ENCODE measurements around the gene PHACTR3. TPM values are rescaled to one million over a fixed set of nuclear protein-coding genes. Genes with fewer than 3 reads are reported as not detected.
A peak's percentile ranks its signal among the peaks of the same experiment; 100 is the strongest.

Gene PHACTR3
- total RNA-seq, 4 donors from 2014 or later = 1.4 to 7.2 (median 4.3) TPM

- no peak overlapping the region for H3K4me3 ChIP-seq (ENCODE audit: low read depth, poor library complexity, severe bottlenecking)
- DNase-seq (ENCODE audit: low spot score in 2 of 2) = peak in 1 of 2 donors; percentile 72
- WGBS, 2 donors = 84 to 85% methylated on average over 19 to 20 of the region's 23 CpGs
- TF ChIP-seq POLR2A (IDR thresholded peaks at IDR 0.05) = no peak
- intact Hi-C loops (cut with DNase I; ENCODE audit: low total_unique reads) = no loop called here
These were observed 37.5 kb upstream of the PHACTR3 start for GRCh38 chr20:59566631-59567524.

- intact Hi-C loops (cut with DNase I; ENCODE audit: low total_unique reads) = no loop called here
- TF ChIP-seq POLR2A (IDR thresholded peaks at IDR 0.05) (no peak), CTCF (IDR thresholded peaks at IDR 0.05) (no peak)
- 70 to 79% methylated on average over 19 of the region's 19 CpGs for WGBS, 2 donors
- DNase-seq (ENCODE audit: low spot score in 2 of 2) = peak in 1 of 2 donors; percentile 42
- H3K4me3 ChIP-seq (ENCODE audit: low read depth, poor library complexity, severe bottlenecking) = no peak overlapping the region
These were observed 36.5 kb upstream of the PHACTR3 start for GRCh38 chr20:59567585-59568508.

- WGBS, 2 donors = 54 to 55% methylated on average over 10 of the region's 10 CpGs
- H3K4me3 ChIP-seq (ENCODE audit: low read depth, poor library complexity, severe bottlenecking) = no peak overlapping the region
- DNase-seq (ENCODE audit: low spot score in 2 of 2) = peak in 1 of 2 donors; percentile 62
- intact Hi-C loops (cut with DNase I; ENCODE audit: low total_unique reads) = no loop called here
- TF ChIP-seq CTCF (IDR thresholded peaks at IDR 0.05) (no peak), POLR2A (IDR thresholded peaks at IDR 0.05) (no peak)
These were observed 35.8 kb upstream of the PHACTR3 start for GRCh38 chr20:59568509-59569024.

- intact Hi-C loops (cut with DNase I; ENCODE audit: low total_unique reads) = no loop called here
- H3K4me3 ChIP-seq (ENCODE audit: low read depth, poor library complexity, severe bottlenecking) = no peak overlapping the region
- TF ChIP-seq POLR2A (IDR thresholded peaks at IDR 0.05) (no peak), CTCF (IDR thresholded peaks at IDR 0.05) (no peak)
- no peak for DNase-seq (ENCODE audit: low spot score in 2 of 2)
- WGBS, 2 donors = 78 to 84% methylated on average over 3 to 4 of the region's 4 CpGs
These were observed 35.0 kb upstream of the PHACTR3 start for GRCh38 chr20:59569305-59569704.

GRCh38 chr20:59571151-59571550 is 33.2 kb upstream of the PHACTR3 start:
- intact Hi-C loops (cut with DNase I; ENCODE audit: low total_unique reads) = loop anchor here (2.0 kb wide), 1 partner anchor 182 kb away; no protein-coding TSS in a partner anchor

More at GRCh38 chr20:59571151-59571550, 33.2 kb upstream of the PHACTR3 start:
- TF ChIP-seq POLR2A (IDR thresholded peaks at IDR 0.05) (no peak), CTCF (IDR thresholded peaks at IDR 0.05) (no peak)
- DNase-seq (ENCODE audit: low spot score in 2 of 2) = no peak
- no peak overlapping the region for H3K4me3 ChIP-seq (ENCODE audit: low read depth, poor library complexity, severe bottlenecking)
- WGBS, 2 donors = 49 to 55% methylated on average over 7 of the region's 7 CpGs

Measured in lower leg skin (tissue), 4 donors.